K562 (cell line): ENCODE results near the gene SEMA6D. TPM values are rescaled to one million over a fixed set of nuclear protein-coding genes. Genes with fewer than 3 reads are reported as not detected.

ENCODE experiments used
- ATAC-seq: fragments of 200-7000 bp; cut with Tn5 transposase; 3 replicates; pipeline ENCODE4 v1.9.1; 2020; ENCODE audit warnings: moderate library complexity
- BruUV-seq: library from RNA; stranded (reverse); fragments of 400-500 nt; replicated peaks from 2 replicates; lab custom pipeline; 2021; lab: Mats Ljungman, UMichigan
- CTCF ChIA-PET: fragments of 300-600 bp; formaldehyde crosslinking; extraction: SDS; loops from one replicate; lab custom pipeline; 2021; ENCODE audit warnings: low intra/inter-chr PET ratio; lab: Yijun Ruan, JAX
- POLR2A ChIA-PET: fragments of 300-600, 350-650 bp; sonication (Branson Sonifier 250); formaldehyde crosslinking; extraction: SDS; loops from one replicate; lab custom pipeline; 2021; ENCODE audit warnings: antibody characterized with exemption, inconsistent platforms; lab: Yijun Ruan, JAX
- DNase-seq, 4 experiments: peaks; one replicate each; pipeline versions ENCODE4 v3.0.0 to v3.0.0-alpha.2; 2011 to 2018; ENCODE audit warnings: low spot score in 3 of 4, mixed read lengths in 3 of 4; ENCODE audit errors: extremely low read depth in 1 of 4
- FAIRE-seq: peaks from 2 replicates; lab custom pipeline; 2011; peaks lifted over from hg19 to GRCh38; lab: Jason Lieb, UNC
- H2AFZ ChIP-seq: 2 replicates; pipeline ENCODE4 v1.6.0; 2011; ENCODE audit warnings: low read depth, low read length, control low read depth, inconsistent platforms
- H3K27ac ChIP-seq: fragments of 200-600 bp; 3 replicates; pipeline ENCODE4 v1.8.0; 2011; ENCODE audit warnings: low read depth, mild to moderate bottlenecking, control low read depth, inconsistent platforms, low read length, moderate library complexity, mixed read lengths; ENCODE audit errors: extremely low read depth
- H3K27me3 ChIP-seq, 2 experiments: fragments of 300-600 bp in 1 of 2; 2 replicates in 1 of 2; 3 replicates in 1 of 2; pipeline versions ENCODE4 v1.6.0 to v1.8.0; 2011; ENCODE audit warnings: inconsistent platforms in 2 of 2, low read length in 2 of 2, mild to moderate bottlenecking in 1 of 2, mixed read lengths in 1 of 2, moderate library complexity in 1 of 2; ENCODE audit not compliant: control insufficient read depth in 2 of 2, insufficient read depth in 2 of 2
- H3K36me3 ChIP-seq: fragments of 300-600 bp; 3 replicates; pipeline ENCODE4 v1.8.0; 2011; ENCODE audit warnings: mild to moderate bottlenecking, low read length, inconsistent platforms; ENCODE audit not compliant: control insufficient read depth, insufficient read depth
- H3K4me1 ChIP-seq, 2 experiments: fragments of 200-600 bp in 1 of 2; replicated peaks in 1 of 2; 2 replicates in 1 of 2; 3 replicates in 1 of 2; pipeline versions ENCODE4 v1.5.1 to v1.8.0; 2011; ENCODE audit warnings: inconsistent platforms in 2 of 2, low read length in 2 of 2, mild to moderate bottlenecking in 1 of 2, mixed read lengths in 1 of 2, moderate library complexity in 1 of 2; ENCODE audit not compliant: control insufficient read depth in 2 of 2, insufficient read depth in 2 of 2
- H3K4me2 ChIP-seq: 2 replicates; pipeline ENCODE4 v1.6.1; 2011; ENCODE audit warnings: low read length, control low read depth, inconsistent platforms, mixed read lengths; ENCODE audit not compliant: insufficient read depth
- H3K4me3 ChIP-seq: fragments of 200-600 bp; sonication (generic), shearing (Covaris generic); 2 replicates; pipeline ENCODE4 v1.5.1; 2016; ENCODE audit warnings: control low read depth, inconsistent platforms
- H3K79me2 ChIP-seq: fragments of 200-600 bp; 3 replicates; pipeline ENCODE4 v1.8.0; 2011; ENCODE audit warnings: low read length, inconsistent platforms; ENCODE audit not compliant: control insufficient read depth, insufficient read depth
- H3K9ac ChIP-seq, 2 experiments: 2 replicates each; pipeline versions ENCODE4 v1.6.0 to v1.6.1; 2011; ENCODE audit warnings: low read depth in 2 of 2, low read length in 2 of 2, control low read depth in 1 of 2, inconsistent platforms in 1 of 2, mild to moderate bottlenecking in 1 of 2, mixed read lengths in 1 of 2; ENCODE audit not compliant: insufficient read depth in 1 of 2
- H3K9me1 ChIP-seq: one replicate; pipeline ENCODE4 v1.6.0; 2011; ENCODE audit warnings: inconsistent platforms, mild to moderate bottlenecking, low read length, moderate library complexity; ENCODE audit not compliant: control insufficient read depth, insufficient read depth
- H3K9me3 ChIP-seq: replicated peaks from 2 replicates; pipeline ENCODE4 v1.5.1; 2011; ENCODE audit warnings: low read depth, low read length, inconsistent platforms; ENCODE audit not compliant: control insufficient read depth, insufficient read depth
- H4K20me1 ChIP-seq: replicated peaks from 2 replicates; pipeline ENCODE4 v1.6.1; 2011; ENCODE audit warnings: low read length, inconsistent platforms, mixed read lengths; ENCODE audit not compliant: control insufficient read depth, insufficient read depth
- FOXK1 ChIP-seq: sonication (generic); formaldehyde crosslinking; IDR thresholded peaks from 2 replicates; pipeline ENCODE4 v1.8.0; 2022; ENCODE audit warnings: missing genetic modification reagents, mild to moderate bottlenecking, borderline replicate concordance
- HIVEP1 ChIP-seq: fragments of 250-450 bp; sonication (Bioruptor Pico); IDR thresholded peaks from 2 replicates; pipeline ENCODE4 v1.4.0; 2020; ENCODE audit warnings: mild to moderate bottlenecking
- IFI16 ChIP-seq: fragments of 250-450 bp; sonication (Bioruptor Pico); IDR thresholded peaks from 2 replicates; pipeline ENCODE4 v2.1.2; 2022; ENCODE audit warnings: mild to moderate bottlenecking, inconsistent platforms
- MCM2 ChIP-seq: fragments of 450-650 bp; IDR thresholded peaks from 2 replicates; pipeline ENCODE4 v1.6.1; 2017; ENCODE audit warnings: low read depth, mild to moderate bottlenecking
- NCOR1 ChIP-seq: fragments of 450-650 bp; IDR thresholded peaks from 2 replicates; pipeline ENCODE4 v1.6.1; 2016; ENCODE audit warnings: mild to moderate bottlenecking, moderate library complexity
- NELFE ChIP-seq: IDR thresholded peaks from 2 replicates; pipeline ENCODE4 v1.6.1; 2011; ENCODE audit warnings: mild to moderate bottlenecking; ENCODE audit not compliant: insufficient read depth, insufficient read length
- SOX6 ChIP-seq: fragments of 450-650 bp; IDR thresholded peaks from 2 replicates; pipeline ENCODE4 v1.6.1; 2014; ENCODE audit warnings: mild to moderate bottlenecking
- TAF7 ChIP-seq: fragments of 450-650 bp; IDR thresholded peaks from 2 replicates; pipeline ENCODE4 v1.6.1; 2016; ENCODE audit warnings: missing genetic modification characterization, missing compliant biosample characterization
- ZFP36 ChIP-seq: fragments of 150-350 bp; IDR thresholded peaks from 2 replicates; pipeline ENCODE4 v1.6.1; 2018; ENCODE audit warnings: low read length, low read depth; ENCODE audit not compliant: partially characterized antibody
- ZNF280A ChIP-seq: fragments of 450-650 bp; IDR thresholded peaks from 2 replicates; pipeline ENCODE4 v1.6.1; 2018; ENCODE audit warnings: mild to moderate bottlenecking, low read depth; ENCODE audit not compliant: partially characterized antibody
- ZNF785 ChIP-seq: fragments of 250-450 bp; sonication (Bioruptor Pico); IDR thresholded peaks from 2 replicates; pipeline ENCODE4 v1.4.0; 2020; ENCODE audit warnings: mild to moderate bottlenecking
- WGBS: fragments of 100-300 bp; shearing (Covaris generic); methylation state at CpG from one replicate; pipeline ENCODE4 v1.1.6; 2016; ENCODE audit warnings: low coverage, mixed read lengths; ENCODE audit not compliant: insufficient coverage; ENCODE audit errors: missing lambda C conversion rate; 5-methylcytosine and 5-hydroxymethylcytosine counted together
- in situ Hi-C: fragments of 300-500 bp; cut with MboI; formaldehyde crosslinking; loops from 4 replicates; pipeline ENCODE4 v1.15.0; 2018; ENCODE audit warnings: inconsistent platforms, mixed read lengths
- intact Hi-C: fragments of 100-400 bp; cut with micrococcal nuclease; formaldehyde crosslinking; loops from 2 replicates; pipeline ENCODE4 v1.14.2; 2022
- polyA plus RNA-seq, 8 experiments: library from polyadenylated mRNA; depleted of rRNA in 4 of 8; stranded (reverse) in 5 of 8; unstranded in 3 of 8; fragments of >200 nt; fragmentation: Nextera tagmentation in 2 of 8; fragmentation: Illumina TruSeq in 1 of 8; extraction: Ambion mirVana in 2 of 8; extraction: Trizol in 1 of 8; gene quantifications; 2 replicates each; pipeline versions ENCODE4 v1.2.1 to v1.2.3, GENCODE V29; 2011 to 2014; ENCODE audit warnings: inconsistent platforms in 1 of 8, missing spikeins in 1 of 8
- total RNA-seq, 7 experiments: library from RNA; depleted of rRNA in 6 of 7; stranded (reverse); fragments of >200 nt in 6 of 7; fragmentation: Illumina TruSeq in 2 of 7; extraction: Trizol in 2 of 7; gene quantifications; 2 replicates each; pipeline versions ENCODE4 v1.2.1 to v1.2.3, GENCODE V29; 2011 to 2021; ENCODE audit warnings: low replicate concordance in 1 of 7
- TF ChIP-seq, protein P1 (sequence below): fragments of 250-450 bp; sonication (Bioruptor Pico); IDR thresholded peaks from 2 replicates; pipeline ENCODE4 v1.8.0; 2021; ENCODE audit warnings: moderate library complexity, mild to moderate bottlenecking, inconsistent platforms

SEMA6D gene
- total and polyA plus RNA-seq, 9 of the 15 experiments (the other 6 are each of a cell fraction or from before 2014, with no cell fraction given): not detected

DNA sequence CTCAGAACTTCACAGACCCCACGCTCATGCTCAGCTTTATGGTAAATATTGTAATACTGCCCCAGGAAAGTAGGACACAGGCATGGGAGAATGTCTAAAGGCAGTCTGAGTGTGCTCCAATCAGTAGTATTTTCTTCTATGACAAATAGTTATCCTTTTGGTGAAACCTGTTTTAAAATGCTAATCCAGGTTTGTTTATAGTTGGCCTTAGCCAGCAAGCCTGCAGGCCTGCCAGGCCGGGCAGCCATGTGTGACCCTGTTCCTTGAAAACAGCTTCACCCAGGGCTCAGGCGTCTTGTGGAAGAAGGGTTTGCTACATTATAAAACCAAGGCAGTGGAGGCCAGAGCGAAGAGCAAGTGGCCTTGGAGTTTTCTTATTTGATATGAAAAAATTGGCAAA lies 104.7 kb downstream of the SEMA6D start:
- DNase-seq (no peak), FAIRE-seq (no peak)
- H3K9me3 ChIP-seq: no peaks in the 10 kb centered on the region
- no peaks in the 10 kb centered on the region for H3K4me1 ChIP-seq
- no peak overlapping the region for H3K4me2 ChIP-seq
- no peaks in the 10 kb centered on the region for H4K20me1 ChIP-seq
- H3K4me3 ChIP-seq: no peak overlapping the region
- no peak for TF ChIP-seq NELFE
- TF ChIP-seq, protein P1, sequence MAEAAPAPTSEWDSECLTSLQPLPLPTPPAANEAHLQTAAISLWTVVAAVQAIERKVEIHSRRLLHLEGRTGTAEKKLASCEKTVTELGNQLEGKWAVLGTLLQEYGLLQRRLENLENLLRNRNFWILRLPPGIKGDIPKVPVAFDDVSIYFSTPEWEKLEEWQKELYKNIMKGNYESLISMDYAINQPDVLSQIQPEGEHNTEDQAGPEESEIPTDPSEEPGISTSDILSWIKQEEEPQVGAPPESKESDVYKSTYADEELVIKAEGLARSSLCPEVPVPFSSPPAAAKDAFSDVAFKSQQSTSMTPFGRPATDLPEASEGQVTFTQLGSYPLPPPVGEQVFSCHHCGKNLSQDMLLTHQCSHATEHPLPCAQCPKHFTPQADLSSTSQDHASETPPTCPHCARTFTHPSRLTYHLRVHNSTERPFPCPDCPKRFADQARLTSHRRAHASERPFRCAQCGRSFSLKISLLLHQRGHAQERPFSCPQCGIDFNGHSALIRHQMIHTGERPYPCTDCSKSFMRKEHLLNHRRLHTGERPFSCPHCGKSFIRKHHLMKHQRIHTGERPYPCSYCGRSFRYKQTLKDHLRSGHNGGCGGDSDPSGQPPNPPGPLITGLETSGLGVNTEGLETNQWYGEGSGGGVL (CRISPR knock-in tag): no peak
- no peak for TF ChIP-seq TAF7 (tag)
- TF ChIP-seq IFI16 (CRISPR knock-in tag): no peak
- TF ChIP-seq ZNF280A: no peak
- no peak for TF ChIP-seq ZNF785 (CRISPR knock-in tag)
- TF ChIP-seq HIVEP1 (CRISPR knock-in tag): no peak
- no peak for TF ChIP-seq SOX6
- no peak for TF ChIP-seq MCM2
- TF ChIP-seq ZFP36: no peak
- no peak for TF ChIP-seq NCOR1
- no peak for TF ChIP-seq FOXK1
- TF ChIP-seq, all 486 proteins: peak for 0
- no TSS peak for BruUV-seq
- CTCF ChIA-PET: no interaction called here
- POLR2A ChIA-PET: no interaction called here
- H3K27ac ChIP-seq: no peak overlapping the region
- intact Hi-C loops (no loop called here), in situ Hi-C loops (no loop called here)
- no peak for ATAC-seq
- H2AFZ ChIP-seq: no peak overlapping the region
- no peaks in the 10 kb centered on the region for H3K27me3 ChIP-seq
- H3K79me2 ChIP-seq: no peaks in the 10 kb centered on the region
- H3K9me1 ChIP-seq: no peaks in the 10 kb centered on the region
- no peak overlapping the region for H3K9ac ChIP-seq
- 0% methylated on average over 4 of the region's 4 CpGs for WGBS
- H3K36me3 ChIP-seq: no peaks in the 10 kb centered on the region
